ENCODE measurements around the gene PCDHA7. TPM values are rescaled to one million over a fixed set of nuclear protein-coding genes. Genes with fewer than 3 reads are reported as not detected.
"Not testable (repeated sequence)": the region's sequence is repeated elsewhere in the genome, so short reads cannot be mapped to it uniquely, and the experiment has no call there.

Gene PCDHA7
- total RNA-seq, 1 donor from 2014 or later, result 0.49 TPM

- H3K27ac ChIP-seq, result no peak within 1 kb of the TSS
- no peak for TF ChIP-seq CTCF (IDR thresholded peaks at IDR 0.05)
- no peak for TF ChIP-seq POLR2A (IDR thresholded peaks at IDR 0.05)
- no peak for TF ChIP-seq POLR2AphosphoS5 (IDR thresholded peaks at IDR 0.05; ENCODE audit: insufficient read depth in 1 of 2, low read depth in 1 of 2)
- H3K27me3 ChIP-seq, result no peaks in the 10 kb centered on the region
- no peaks in the 10 kb centered on the region for H3K4me1 ChIP-seq
- peaks cover 6% of the 10 kb centered on the region for H3K9me3 ChIP-seq
- H3K36me3 ChIP-seq, result no peaks in the 10 kb centered on the region
- intact Hi-C loops (cut with DNase I), result no loop called here
- no peak for DNase-seq (ENCODE audit: extremely low spot score in 2 of 2)
- H3K4me3 ChIP-seq, result peak within 1 kb of the TSS in 1 of 2 donors; percentile 19
Measured at GRCh38 chr5:140794595-140795258, 39.3 kb upstream of the PCDHA7 start, which contains the start of gene PCDHA2. PCDHA2 (plus strand) TSS chr5:140794852.

- no peaks in the 10 kb centered on the region for H3K27me3 ChIP-seq
- peaks cover 6% of the 10 kb centered on the region for H3K9me3 ChIP-seq
- peak overlapping the region in 1 of 2 donors; percentile 19 for H3K4me3 ChIP-seq
Measured at GRCh38 chr5:140795259-140795641, 38.8 kb upstream of the PCDHA7 start.

GRCh38 chr5:140796072-140796717 lies 37.9 kb upstream of the PCDHA7 start:
- intact Hi-C loops (cut with DNase I); H3K4me1 ChIP-seq; H3K27ac ChIP-seq; H3K27me3 ChIP-seq; DNase-seq (ENCODE audit: extremely low spot score in 2 of 2); H3K36me3 ChIP-seq; H3K4me3 ChIP-seq; H3K9me3 ChIP-seq: not testable (repeated sequence)

More at GRCh38 chr5:140795259-140795641, 38.8 kb upstream of the PCDHA7 start:
- no peak overlapping the region for H3K27ac ChIP-seq
- TF ChIP-seq POLR2AphosphoS5 (IDR thresholded peaks at IDR 0.05; ENCODE audit: insufficient read depth in 1 of 2, low read depth in 1 of 2) (no peak), CTCF (IDR thresholded peaks at IDR 0.05) (no peak), POLR2A (IDR thresholded peaks at IDR 0.05) (no peak)
- no peak for DNase-seq (ENCODE audit: extremely low spot score in 2 of 2)
- no peaks in the 10 kb centered on the region for H3K36me3 ChIP-seq
- intact Hi-C loops (cut with DNase I), result no loop called here
- no peaks in the 10 kb centered on the region for H3K4me1 ChIP-seq

- no peaks in the 10 kb centered on the region for H3K4me1 ChIP-seq
- H3K9me3 ChIP-seq, result peaks cover 6% of the 10 kb centered on the region
- DNase-seq (ENCODE audit: extremely low spot score in 2 of 2), result no peak
- H3K36me3 ChIP-seq, result no peaks in the 10 kb centered on the region
- no peak overlapping the region for H3K4me3 ChIP-seq
- H3K27me3 ChIP-seq, result no peaks in the 10 kb centered on the region
- no peak overlapping the region for H3K27ac ChIP-seq
- TF ChIP-seq POLR2AphosphoS5 (IDR thresholded peaks at IDR 0.05; ENCODE audit: insufficient read depth in 1 of 2, low read depth in 1 of 2) (no peak), POLR2A (IDR thresholded peaks at IDR 0.05) (no peak), CTCF (IDR thresholded peaks at IDR 0.05) (no peak)
- intact Hi-C loops (cut with DNase I), result no loop called here
Measured at GRCh38 chr5:140796718-140797095, 37.4 kb upstream of the PCDHA7 start.

GRCh38 chr5:140800816-140801493 lies 33.1 kb upstream of the PCDHA7 start, which contains the start of gene PCDHA3:
PCDHA3 (plus strand) TSS chr5:140801057.
- intact Hi-C loops (cut with DNase I), result no loop called here
- no peak for TF ChIP-seq POLR2A (IDR thresholded peaks at IDR 0.05)
- TF ChIP-seq POLR2AphosphoS5 (IDR thresholded peaks at IDR 0.05; ENCODE audit: insufficient read depth in 1 of 2, low read depth in 1 of 2), result no peak
- no peak for TF ChIP-seq CTCF (IDR thresholded peaks at IDR 0.05)
- Histone ChIP-seq H3K4me3 (peak within 1 kb of the TSS; percentile 21 to 34), H3K36me3 (no peaks in the 10 kb centered on the region), H3K4me1 (no peaks in the 10 kb centered on the region), H3K9me3 (peaks cover 13% of the 10 kb centered on the region), H3K27ac (no peak within 1 kb of the TSS), H3K27me3 (no peaks in the 10 kb centered on the region)
- no peak for DNase-seq (ENCODE audit: extremely low spot score in 2 of 2)
